ENCODE results near the gene CYP4F22.
A peak's percentile ranks its signal among the peaks of the same experiment; 100 is the strongest.
"Not testable (repeated sequence)": the region's sequence is repeated elsewhere in the genome, so short reads cannot be mapped to it uniquely, and the experiment has no call there.

Gene CYP4F22

GRCh38 chr19:15576526-15577156 is 68.3 kb downstream of the CYP4F22 start:
- no peak for DNase-seq (ENCODE audit: low read depth)

DNA sequence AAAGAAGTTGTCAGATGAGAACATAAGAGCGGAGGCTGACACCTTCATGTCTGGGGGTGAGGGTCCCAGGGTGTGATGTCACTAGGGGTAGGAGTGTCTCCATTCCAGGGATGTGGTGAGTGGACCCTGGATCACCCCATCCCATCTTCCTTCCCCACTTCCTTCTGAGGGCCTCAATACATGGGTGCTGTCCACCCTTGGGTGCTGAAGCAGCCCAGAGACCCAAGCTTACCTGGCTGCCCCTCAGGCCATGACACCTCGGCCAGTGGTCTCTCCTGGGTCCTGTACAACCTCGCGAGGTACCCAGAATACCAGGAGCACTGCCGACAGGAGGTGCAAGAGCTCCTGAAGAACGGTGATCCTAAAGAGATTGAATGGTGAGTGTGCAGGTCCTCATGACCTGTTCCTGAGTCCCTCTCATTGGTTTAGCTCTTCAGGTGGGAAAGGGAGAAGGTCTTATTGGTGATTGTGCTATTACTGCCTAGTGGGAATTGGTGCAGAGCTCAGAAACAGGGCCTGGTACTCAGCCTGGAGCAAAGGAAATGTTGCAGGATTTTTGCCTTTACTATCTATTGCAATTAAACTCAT is 69.0 kb downstream of the CYP4F22 start:
- no peak for DNase-seq (ENCODE audit: low read depth)

DNA sequence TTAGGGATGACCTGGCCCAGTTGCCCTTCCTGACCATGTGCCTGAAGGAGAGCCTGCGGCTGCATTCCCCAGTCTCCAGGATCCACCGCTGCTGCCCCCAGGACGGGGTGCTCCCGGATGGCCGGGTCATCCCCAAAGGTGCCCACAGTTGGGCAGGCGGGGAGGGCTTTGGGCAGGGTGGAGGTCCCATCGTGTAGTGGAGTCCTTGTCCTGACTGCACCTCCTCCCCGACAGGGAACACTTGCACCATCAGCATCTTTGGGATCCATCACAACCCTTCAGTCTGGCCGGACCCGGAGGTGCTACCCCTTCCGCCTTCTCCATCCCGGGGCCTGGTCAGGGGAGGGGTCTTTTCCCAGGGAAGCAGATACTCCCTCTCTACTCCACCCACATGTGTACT is 75.0 kb downstream of the CYP4F22 start:
- DNase-seq (ENCODE audit: low read depth), result no peak

- no peak for DNase-seq (ENCODE audit: low read depth)
Observed at GRCh38 chr19:15584095-15584494, 75.8 kb downstream of the CYP4F22 start.

DNA sequence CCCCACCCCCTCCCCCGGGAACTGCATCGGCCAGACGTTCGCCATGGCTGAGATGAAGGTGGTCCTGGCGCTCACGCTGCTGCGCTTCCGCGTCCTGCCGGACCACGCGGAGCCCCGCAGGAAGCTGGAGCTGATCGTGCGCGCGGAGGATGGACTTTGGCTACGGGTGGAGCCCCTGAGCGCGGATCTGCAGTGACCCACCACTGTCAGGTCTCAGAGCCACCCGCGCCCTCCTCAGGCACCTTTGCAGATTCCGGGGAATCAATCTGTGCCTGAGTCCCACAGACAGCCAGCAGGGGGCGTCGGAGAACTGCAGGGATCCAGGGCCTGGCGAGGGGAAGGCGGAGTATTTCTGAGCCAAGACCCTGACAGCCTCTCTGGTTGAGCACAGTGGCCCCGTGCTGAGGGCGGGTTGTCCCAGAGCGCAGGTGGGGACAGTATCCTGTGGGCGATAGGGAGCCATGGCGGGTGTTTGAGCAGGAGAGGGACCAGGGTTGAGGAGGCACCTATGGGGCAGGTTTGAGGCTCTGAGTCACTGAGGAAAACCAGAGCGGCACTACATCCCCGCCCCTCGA is 76.3 kb downstream of the CYP4F22 start:
- DNase-seq (ENCODE audit: low read depth), result peak; percentile 4

DNA sequence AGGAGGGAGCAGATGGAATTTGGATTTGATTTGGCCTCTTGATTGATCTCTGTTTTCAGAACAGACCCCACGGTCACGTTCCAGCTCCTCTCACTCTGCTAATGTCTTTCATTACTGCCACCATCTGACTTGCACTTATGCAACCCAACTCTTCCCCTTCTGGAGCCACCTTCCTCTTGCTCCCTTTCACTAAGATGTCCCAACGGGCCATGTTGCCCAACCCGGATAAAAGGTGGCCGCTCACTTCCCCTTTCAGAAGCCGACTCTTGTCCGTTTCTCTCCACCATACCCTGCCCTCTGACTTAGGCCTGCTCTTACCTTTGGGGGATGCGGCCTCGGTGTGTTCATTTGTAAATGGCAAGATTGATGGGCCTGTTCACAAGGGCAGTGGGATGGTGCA is 79.3 kb downstream of the CYP4F22 start:
- DNase-seq (ENCODE audit: low read depth), result no peak

DNA sequence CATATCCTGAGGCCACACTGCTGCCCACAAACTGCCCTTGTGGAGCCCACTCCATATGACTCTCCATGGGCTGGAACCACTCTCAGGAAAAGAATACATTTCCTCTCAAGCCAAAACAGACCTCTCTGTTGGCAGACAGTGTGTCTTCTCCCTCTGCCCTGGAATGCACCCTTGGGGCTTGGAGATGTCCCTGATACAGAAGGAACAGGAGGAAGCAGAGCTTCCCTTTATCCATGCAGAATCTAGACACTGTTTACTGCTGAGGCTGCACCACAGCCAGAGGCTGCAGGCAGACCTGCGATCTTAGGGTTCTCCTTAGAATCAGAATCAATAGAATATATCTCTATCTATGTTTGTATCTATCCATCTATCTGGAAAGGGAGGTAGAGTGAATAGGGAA is 79.9 kb downstream of the CYP4F22 start:
- DNase-seq (ENCODE audit: low read depth), result no peak

- DNase-seq (ENCODE audit: low read depth), result no peak
Observed at GRCh38 chr19:15589760-15590451, 81.6 kb downstream of the CYP4F22 start.

DNA sequence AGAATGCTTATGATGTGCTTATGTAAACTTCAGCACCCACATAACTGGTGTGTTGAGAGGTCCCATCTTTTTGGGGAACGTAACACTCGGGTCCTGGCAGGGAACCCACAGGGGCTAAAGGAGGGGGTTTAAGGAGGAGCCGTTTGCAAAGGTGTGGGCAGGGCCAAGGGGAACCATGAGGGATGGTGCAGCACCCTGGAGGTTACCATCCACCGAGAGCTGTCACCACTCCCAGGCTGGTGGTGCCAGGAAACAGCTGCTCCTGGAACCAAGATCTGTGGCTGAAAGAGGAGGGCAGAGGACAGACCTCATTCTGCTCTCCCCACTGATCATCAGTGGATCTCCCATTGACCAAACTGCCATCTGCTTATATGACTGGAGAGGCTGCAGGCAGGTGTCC is 83.5 kb downstream of the CYP4F22 start:
- no peak for DNase-seq (ENCODE audit: low read depth)

DNA sequence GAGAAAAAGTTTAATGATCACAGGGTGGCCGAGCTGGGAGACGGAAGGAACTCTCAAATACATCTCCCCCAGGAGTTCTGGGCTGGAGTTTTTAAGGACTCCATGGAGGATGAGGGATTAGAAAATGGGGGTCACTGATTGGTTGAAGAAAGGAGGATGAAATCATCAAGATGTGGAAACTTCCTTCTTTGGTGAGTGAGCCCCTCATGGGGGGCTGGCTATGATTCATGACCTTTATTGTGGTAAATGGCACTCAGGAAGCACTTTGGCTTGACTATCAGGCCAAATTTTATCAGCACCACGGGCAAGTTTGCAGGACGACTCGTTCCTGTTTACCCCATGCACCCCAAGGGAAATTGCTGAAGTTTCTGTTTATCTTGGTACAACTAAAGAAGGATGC is 84.2 kb downstream of the CYP4F22 start:
- DNase-seq (ENCODE audit: low read depth), result not testable (repeated sequence)

- DNase-seq (ENCODE audit: low read depth), result not testable (repeated sequence)
Observed at GRCh38 chr19:15593766-15594165, 85.4 kb downstream of the CYP4F22 start.

GRCh38 chr19:15595069-15595468 is 86.7 kb downstream of the CYP4F22 start:
- no peak for DNase-seq (ENCODE audit: low read depth)

Measured in HS-27A (cell line).